ENCODE data around the gene SLC25A11.

The SLC25A11 gene

GRCh38 chr17:4893272-4893671 is 46.6 kb downstream of the SLC25A11 start:
- no peak for DNase-seq

- DNase-seq = no peak
Observed at GRCh38 chr17:4892499-4893221, 47.2 kb downstream of the SLC25A11 start.

- DNase-seq = no peak
Observed at GRCh38 chr17:4891411-4892410, 48.1 kb downstream of the SLC25A11 start.

GRCh38 chr17:4887581-4887980 is 52.3 kb downstream of the SLC25A11 start:
- no peak for DNase-seq

Data from activated CD4-positive, alpha-beta T cell treated with anti-CD3 and anti-CD28 coated beads, Interleukin-2, amount 50 U/mL, for 16 hours (primary cell).